Lower leg skin (tissue), 4 donors: ENCODE measurements around the gene FER1L5. TPM values are rescaled to one million over a fixed set of nuclear protein-coding genes. Genes with fewer than 3 reads are reported as not detected.

Source experiments
- DNase-seq, 2 donors: peaks; one replicate each; pipeline ENCODE4 v3.0.0-alpha.2; 2019; ENCODE audit warnings: low spot score in 2 of 2
- H3K4me3 ChIP-seq: fragments of 200-600 bp; sonication (generic); 2 replicates; pipeline ENCODE4 v1.5.1; 2017; ENCODE audit warnings: mild to moderate bottlenecking, low read depth; ENCODE audit not compliant: poor library complexity, severe bottlenecking
- POLR2A ChIP-seq, 2 donors: fragments of 450-650 bp; IDR thresholded peaks; one replicate each; pipeline ENCODE4 v1.6.1; 2016 to 2017; ENCODE audit warnings: antibody characterized with exemption in 2 of 2, mild to moderate bottlenecking in 1 of 2, moderate library complexity in 1 of 2
- WGBS, 2 donors: methylation state at CpG; one replicate each; pipeline ENCODE4 v1.1.5; 2018; 5-methylcytosine and 5-hydroxymethylcytosine counted together
- intact Hi-C: fragments of 100-400 bp; cut with DNase I; formaldehyde crosslinking; loops from one replicate; pipeline ENCODE4 v1.15.0; 2023; ENCODE audit warnings: low total_unique reads
- total RNA-seq, 4 donors: library from RNA; depleted of rRNA; stranded (reverse); fragments of >200 nt; gene quantifications; one replicate each; pipeline ENCODE4 v1.1.0, GENCODE V29; 2016
- TF ChIP-seq, protein P1 (sequence below), 3 donors: fragments of 450-650 bp; IDR thresholded peaks; one replicate each; pipeline ENCODE4 v1.5.1; 2016; ENCODE audit warnings: antibody characterized with exemption in 3 of 3, mild to moderate bottlenecking in 3 of 3, moderate library complexity in 2 of 3

FER1L5 gene
- total RNA-seq, 4 donors from 2014 or later, result not detected

DNA sequence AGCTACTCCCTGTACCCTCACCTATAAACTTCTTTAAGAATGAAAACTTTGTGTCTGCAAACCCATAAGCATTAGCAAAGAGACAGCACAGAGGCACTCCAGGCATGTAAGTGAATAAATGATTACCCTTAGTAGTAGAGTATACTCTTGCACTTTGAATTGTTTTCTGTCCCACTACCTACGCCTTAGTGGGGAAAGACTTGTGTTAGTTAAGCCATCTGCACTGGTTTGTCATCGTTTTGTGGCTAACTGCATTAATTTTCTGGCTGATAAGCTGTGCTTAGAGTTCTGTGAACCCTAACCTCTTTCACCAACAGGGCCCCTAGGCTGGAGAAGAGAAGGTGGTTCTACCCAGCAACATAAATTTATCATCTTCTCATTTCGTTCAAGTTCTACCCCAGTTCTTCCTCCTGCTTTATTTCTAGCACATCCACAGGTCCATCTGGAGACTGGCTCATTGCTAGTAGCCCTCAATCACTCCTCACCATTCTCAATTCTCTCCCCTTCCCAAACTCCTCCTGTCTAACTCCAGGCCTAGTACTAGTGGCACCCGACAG, 96.6 kb downstream of the FER1L5 start:
- 16 to 22% methylated on average over 4 of the region's 4 CpGs for WGBS, 2 donors
- TF ChIP-seq, protein P1, sequence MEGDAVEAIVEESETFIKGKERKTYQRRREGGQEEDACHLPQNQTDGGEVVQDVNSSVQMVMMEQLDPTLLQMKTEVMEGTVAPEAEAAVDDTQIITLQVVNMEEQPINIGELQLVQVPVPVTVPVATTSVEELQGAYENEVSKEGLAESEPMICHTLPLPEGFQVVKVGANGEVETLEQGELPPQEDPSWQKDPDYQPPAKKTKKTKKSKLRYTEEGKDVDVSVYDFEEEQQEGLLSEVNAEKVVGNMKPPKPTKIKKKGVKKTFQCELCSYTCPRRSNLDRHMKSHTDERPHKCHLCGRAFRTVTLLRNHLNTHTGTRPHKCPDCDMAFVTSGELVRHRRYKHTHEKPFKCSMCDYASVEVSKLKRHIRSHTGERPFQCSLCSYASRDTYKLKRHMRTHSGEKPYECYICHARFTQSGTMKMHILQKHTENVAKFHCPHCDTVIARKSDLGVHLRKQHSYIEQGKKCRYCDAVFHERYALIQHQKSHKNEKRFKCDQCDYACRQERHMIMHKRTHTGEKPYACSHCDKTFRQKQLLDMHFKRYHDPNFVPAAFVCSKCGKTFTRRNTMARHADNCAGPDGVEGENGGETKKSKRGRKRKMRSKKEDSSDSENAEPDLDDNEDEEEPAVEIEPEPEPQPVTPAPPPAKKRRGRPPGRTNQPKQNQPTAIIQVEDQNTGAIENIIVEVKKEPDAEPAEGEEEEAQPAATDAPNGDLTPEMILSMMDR (IDR thresholded peaks at IDR 0.05), result no peak
- intact Hi-C loops, result no loop called here
- peak overlapping the region; percentile 76 for H3K4me3 ChIP-seq
- no peak for DNase-seq

DNA sequence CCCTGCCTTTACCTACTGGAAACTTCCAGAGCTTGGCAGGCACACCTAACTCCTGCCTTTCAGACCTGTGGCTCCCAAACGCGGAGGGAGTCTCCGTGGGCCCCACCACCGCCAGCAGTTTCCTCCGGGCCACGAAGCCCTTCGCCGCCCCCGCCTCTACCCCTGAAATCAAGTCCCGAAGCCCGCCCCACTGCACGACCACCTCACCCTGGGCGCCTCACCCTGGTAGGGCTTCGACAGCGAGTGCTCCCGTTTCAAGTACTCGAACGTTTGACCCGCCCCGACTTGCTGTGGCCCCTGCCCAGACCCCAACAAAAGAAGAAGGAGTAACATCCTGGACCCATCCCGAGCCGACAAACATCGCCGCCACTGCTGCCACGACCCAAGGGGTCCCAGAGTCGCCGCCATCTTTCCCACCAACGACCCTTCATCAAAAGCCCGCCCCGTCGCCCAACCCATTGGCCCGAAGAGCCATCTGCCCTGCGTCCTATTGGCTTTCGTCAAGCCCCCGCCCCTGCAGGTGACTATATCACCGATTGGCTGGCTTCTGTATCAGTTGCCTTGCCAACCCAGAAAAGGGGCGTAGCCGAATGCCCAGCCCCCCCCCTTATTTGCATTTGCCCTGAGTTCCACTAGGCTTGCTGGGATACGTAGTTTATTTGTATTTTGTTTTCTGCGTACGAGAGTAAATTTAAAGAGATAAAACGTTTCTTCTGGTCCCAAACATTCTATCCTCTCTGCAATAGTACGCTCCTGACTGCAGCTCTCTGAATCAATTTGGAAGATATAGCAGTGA, 97.3 kb downstream of the FER1L5 start, which contains the start of gene LMAN2L:
Gene LMAN2L, minus strand, starts transcription at position 432 of the 796 bp plus-strand sequence. Its CDS starts 24 bp downstream, at position 408.
- DNase-seq, result peak; percentile 99 to 100
- WGBS, 2 donors, result 0 to 1% methylated on average over 39 to 43 of the region's 43 CpGs
- intact Hi-C loops, result no loop called here
- H3K4me3 ChIP-seq, result peak within 1 kb of the TSS; percentile 76
- TF ChIP-seq, protein P1 (IDR thresholded peaks at IDR 0.05), result no peak
- TF ChIP-seq POLR2A (IDR thresholded peaks at IDR 0.05), result no peak

DNA sequence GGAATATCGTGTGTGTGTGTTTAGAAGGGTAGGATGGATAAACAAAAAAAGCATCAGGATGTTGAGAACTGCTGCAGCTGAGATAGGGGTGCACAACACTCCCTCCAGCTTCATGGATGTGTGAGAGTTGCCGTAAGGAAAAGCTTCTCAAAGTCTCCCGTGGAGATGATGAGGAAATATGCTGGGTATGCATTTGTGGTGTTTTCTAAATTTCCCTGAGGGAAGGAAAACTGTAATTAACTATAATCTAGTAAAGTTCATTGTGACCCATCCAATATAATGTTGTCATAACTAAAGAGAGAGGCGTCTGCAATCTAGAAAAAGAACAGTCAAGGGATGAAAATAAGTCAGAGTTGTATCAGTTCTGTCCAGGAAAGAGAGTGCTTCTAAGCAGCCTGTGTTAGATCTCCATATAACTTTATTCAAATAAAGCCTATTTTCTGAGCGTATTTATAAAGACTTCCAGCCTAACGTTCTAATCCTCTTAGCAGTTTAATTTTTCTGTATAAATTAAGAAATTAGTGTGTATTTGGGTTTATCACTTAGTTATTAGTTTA, 104.6 kb downstream of the FER1L5 start:
- DNase-seq, result no peak
- no peak overlapping the region for H3K4me3 ChIP-seq
- TF ChIP-seq, protein P1 (IDR thresholded peaks at IDR 0.05), result no peak
- no peak for TF ChIP-seq POLR2A (IDR thresholded peaks at IDR 0.05)
- WGBS, 2 donors, result 28 to 30% methylated on average over 6 of the region's 6 CpGs
- intact Hi-C loops, result no loop called here

DNA sequence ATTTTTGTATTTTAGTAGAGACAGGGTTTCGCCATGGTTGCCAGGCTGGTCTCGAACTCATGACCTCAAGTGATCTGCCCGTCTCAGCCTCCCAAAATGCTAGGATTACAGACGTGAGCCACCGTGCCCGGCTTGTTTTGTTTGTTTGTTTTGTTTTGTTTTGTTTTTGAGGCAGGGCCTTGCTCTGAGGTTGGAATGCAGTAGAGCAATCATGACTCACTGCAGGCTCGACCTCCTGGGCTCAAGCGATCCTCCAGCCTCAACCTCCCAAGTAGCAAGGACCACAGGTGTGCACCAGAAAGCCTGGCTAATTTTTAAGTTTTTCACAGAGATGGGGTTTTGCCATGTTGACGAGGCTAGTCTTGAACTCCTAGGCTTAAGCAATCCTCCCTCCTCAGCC, 109.2 kb downstream of the FER1L5 start:
- DNase-seq, result no peak
- intact Hi-C loops, result no loop called here
- no peak overlapping the region for H3K4me3 ChIP-seq
- WGBS, 2 donors, result 87 to 88% methylated on average over 9 of the region's 9 CpGs
- TF ChIP-seq POLR2A (IDR thresholded peaks at IDR 0.05), result no peak
- TF ChIP-seq, protein P1 (IDR thresholded peaks at IDR 0.05), result no peak

DNA sequence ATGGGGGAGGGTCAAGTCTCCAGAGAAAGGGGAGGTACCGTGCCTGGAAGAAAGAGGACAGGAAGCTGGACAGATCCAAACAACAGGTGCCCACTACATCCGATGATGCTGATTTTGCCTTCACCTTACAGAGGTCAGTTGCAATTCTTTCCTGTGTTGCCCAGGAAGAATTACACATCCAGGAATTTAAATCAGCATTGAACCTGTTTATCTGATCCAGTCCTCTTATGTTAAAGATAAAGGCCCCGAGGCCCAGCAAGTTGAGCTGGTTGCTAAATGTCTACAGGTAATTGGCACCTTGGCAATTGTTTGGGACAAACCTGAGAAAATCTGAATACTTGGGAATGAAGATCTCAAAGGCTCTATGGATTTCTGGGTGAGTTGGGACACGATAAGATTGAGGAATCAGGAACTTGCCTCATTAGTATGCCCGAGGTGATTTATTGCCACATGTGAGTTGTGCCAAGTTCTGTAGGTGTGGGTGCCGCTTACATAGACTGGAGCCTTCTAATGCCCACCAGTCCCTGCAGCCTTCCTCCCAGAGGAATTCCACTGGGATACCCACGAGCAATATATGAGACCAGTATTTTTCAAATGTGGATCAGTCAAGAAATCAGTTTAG, 111.2 kb downstream of the FER1L5 start:
- intact Hi-C loops, result no loop called here
- no peak for DNase-seq
- TF ChIP-seq, protein P1 (IDR thresholded peaks at IDR 0.05), result no peak
- no peak for TF ChIP-seq POLR2A (IDR thresholded peaks at IDR 0.05)
- 33 to 44% methylated on average over 7 of the region's 7 CpGs for WGBS, 2 donors
- H3K4me3 ChIP-seq, result no peak overlapping the region
